HG03280 (cell line): ENCODE measurements around the gene KCTD21.

Experiments
- ATAC-seq: cut with Tn5 transposase; IDR thresholded peaks from one replicate; pipeline ENCODE4 v1.9.1; 2021; ENCODE audit warnings: mild to moderate bottlenecking, moderate library complexity; ENCODE audit not compliant: unreplicated experiment

The KCTD21 gene

GRCh38 chr11:78219493-78220217 is 31.2 kb upstream of the KCTD21 start:
- ATAC-seq = no peak

- no peak for ATAC-seq
Observed at GRCh38 chr11:78218707-78219492, 30.5 kb upstream of the KCTD21 start.

GRCh38 chr11:78217650-78218541 is 29.5 kb upstream of the KCTD21 start:
- ATAC-seq = no peak

GRCh38 chr11:78216571-78217287 is 28.3 kb upstream of the KCTD21 start:
- ATAC-seq = no peak

- ATAC-seq = no peak
Observed at GRCh38 chr11:78216021-78216420, 27.6 kb upstream of the KCTD21 start.

- ATAC-seq = no peak
Observed at GRCh38 chr11:78214331-78215194, 26.1 kb upstream of the KCTD21 start.

- no peak for ATAC-seq
Observed at GRCh38 chr11:78213526-78214330, 25.3 kb upstream of the KCTD21 start.

- no peak for ATAC-seq
Observed at GRCh38 chr11:78212586-78213371, 24.4 kb upstream of the KCTD21 start.

- ATAC-seq = no peak
Observed at GRCh38 chr11:78211565-78211964, 23.1 kb upstream of the KCTD21 start.

GRCh38 chr11:78210000-78210608 is 21.7 kb upstream of the KCTD21 start:
- ATAC-seq = no peak

- ATAC-seq = no peak
Observed at GRCh38 chr11:78209478-78209877, 21.1 kb upstream of the KCTD21 start.

GRCh38 chr11:78208257-78209165 is 20.1 kb upstream of the KCTD21 start:
- no peak for ATAC-seq

GRCh38 chr11:78207532-78208256 is 19.3 kb upstream of the KCTD21 start:
- ATAC-seq = no peak

- no peak for ATAC-seq
Observed at GRCh38 chr11:78205691-78206090, 17.3 kb upstream of the KCTD21 start.

- ATAC-seq = no peak
Observed at GRCh38 chr11:78205256-78205655, 16.8 kb upstream of the KCTD21 start.

GRCh38 chr11:78203184-78203583 is 14.8 kb upstream of the KCTD21 start:
- no peak for ATAC-seq
